T-helper 1 cell treated with Interleukin-12 subunit alpha and Interleukin-12 subunit beta and Interleukin-4 antibody, amounts not matched to agents 30 μg/mL and 1 μg/mL, for 36 hours (primary cell): ENCODE data around the gene PLA2G4C.

Experiments used
- H3K27ac Mint-ChIP-seq: one replicate; pipeline ENCODE4 v1.8.0; 2021; ENCODE audit warnings: mild to moderate bottlenecking, mixed read lengths
- H3K27me3 Mint-ChIP-seq: one replicate; pipeline ENCODE4 v1.8.0; 2021; ENCODE audit warnings: low read depth, mixed read lengths
- H3K36me3 Mint-ChIP-seq: one replicate; pipeline ENCODE4 v1.8.0; 2021; ENCODE audit warnings: low read depth, mixed read lengths
- H3K4me1 Mint-ChIP-seq: one replicate; pipeline ENCODE4 v1.8.0; 2021; ENCODE audit warnings: low read depth, mixed read lengths
- H3K4me3 Mint-ChIP-seq: one replicate; pipeline ENCODE4 v1.8.0; 2021; ENCODE audit warnings: mild to moderate bottlenecking, moderate library complexity, mixed read lengths
- H3K9me3 Mint-ChIP-seq: one replicate; pipeline ENCODE4 v1.8.0; 2021; ENCODE audit warnings: mixed read lengths

PLA2G4C gene

DNA sequence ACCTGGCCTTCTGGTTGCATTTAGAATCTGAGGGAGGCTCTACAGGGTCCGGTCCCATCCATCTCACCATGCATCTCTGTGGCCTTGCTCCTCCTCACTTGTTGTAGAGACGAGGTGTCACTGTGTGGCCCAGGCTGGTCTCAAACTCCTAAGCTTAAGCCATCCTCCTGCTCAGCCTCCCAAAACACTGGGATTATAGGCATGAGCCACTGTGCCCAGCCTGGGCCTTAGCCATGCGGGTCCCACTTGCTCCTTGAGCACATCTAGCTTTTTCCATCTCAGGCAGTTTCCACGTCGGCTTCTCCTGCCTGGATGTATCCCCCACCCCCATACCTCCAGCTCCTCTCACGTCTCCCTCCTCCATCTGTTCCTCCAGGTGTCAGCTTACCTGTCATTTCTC is 106.4 kb downstream of the PLA2G4C start:
- Mint-ChIP-seq H3K9me3 (no peaks in the 10 kb centered on the region), H3K27me3 (no peaks in the 10 kb centered on the region), H3K36me3 (no peaks in the 10 kb centered on the region), H3K27ac (no peak overlapping the region), H3K4me3 (no peak overlapping the region), H3K4me1 (no peaks in the 10 kb centered on the region)

GRCh38 chr19:48000846-48001245 is 109.8 kb downstream of the PLA2G4C start:
- Mint-ChIP-seq H3K4me3 (no peak overlapping the region), H3K27me3 (peaks cover 4% of the 10 kb centered on the region), H3K4me1 (no peaks in the 10 kb centered on the region), H3K36me3 (no peaks in the 10 kb centered on the region), H3K27ac (no peak overlapping the region), H3K9me3 (no peaks in the 10 kb centered on the region)

GRCh38 chr19:47998800-47999199 is 111.8 kb downstream of the PLA2G4C start:
- no peak overlapping the region for H3K27ac Mint-ChIP-seq
- no peaks in the 10 kb centered on the region for H3K36me3 Mint-ChIP-seq
- H3K27me3 Mint-ChIP-seq, result peaks cover 7% of the 10 kb centered on the region

More at GRCh38 chr19:47998800-47999199, 111.8 kb downstream of the PLA2G4C start:
- Mint-ChIP-seq H3K4me1 (no peaks in the 10 kb centered on the region), H3K9me3 (no peaks in the 10 kb centered on the region), H3K4me3 (no peak overlapping the region)
